Dedifferentiated amniotic fluid mesenchymal stem cell (primary cell): ENCODE measurements around the gene PPT1.

ENCODE experiments used
- DNase-seq: peaks from one replicate; pipeline ENCODE4 v3.0.0-alpha.2; 2016; ENCODE audit errors: extremely low spot score

PPT1 gene

GRCh38 chr1:40030528-40031135 lies 66.4 kb downstream of the PPT1 start:
- no peak for DNase-seq

- DNase-seq = no peak
Measured at GRCh38 chr1:40029608-40030007, 67.4 kb downstream of the PPT1 start.

GRCh38 chr1:40027647-40028046 lies 69.4 kb downstream of the PPT1 start:
- no peak for DNase-seq

- no peak for DNase-seq
Measured at GRCh38 chr1:40024671-40025070, 72.4 kb downstream of the PPT1 start.

- DNase-seq = no peak
Measured at GRCh38 chr1:40023379-40023944, 73.6 kb downstream of the PPT1 start.
